NCI-H2107 treated with DMSO at 0.1 percent for 48 hours (cell line): ENCODE measurements around the gene PCMT1.
"Not testable (repeated sequence)": the region's sequence is repeated elsewhere in the genome, so short reads cannot be mapped to it uniquely, and the experiment has no call there.

Experiments used
- DNase-seq: peaks from one replicate; lab custom pipeline; 2025; ENCODE audit not compliant: unreplicated experiment; lab: John Stamatoyannopoulos, UW

PCMT1 gene

GRCh38 chr6:149749082-149749593 lies 403 bp upstream of the PCMT1 start:
- DNase-seq, result not testable (repeated sequence)

- peak; percentile 62 for DNase-seq
Observed at GRCh38 chr6:149750136-149750609, 632 bp downstream of the PCMT1 start.

- DNase-seq, result no peak
Observed at GRCh38 chr6:149751239-149751638, 1.7 kb downstream of the PCMT1 start.

GRCh38 chr6:149751920-149752319 lies 2.4 kb downstream of the PCMT1 start:
- DNase-seq, result not testable (repeated sequence)

GRCh38 chr6:149752600-149753373 lies 3.2 kb downstream of the PCMT1 start:
- DNase-seq, result no peak

- not testable (repeated sequence) for DNase-seq
Observed at GRCh38 chr6:149753374-149753637, 3.8 kb downstream of the PCMT1 start.

GRCh38 chr6:149754548-149754947 lies 5.0 kb downstream of the PCMT1 start:
- no peak for DNase-seq

- no peak for DNase-seq
Observed at GRCh38 chr6:149755300-149756260, 6.0 kb downstream of the PCMT1 start.

GRCh38 chr6:149756261-149756636 lies 6.7 kb downstream of the PCMT1 start:
- DNase-seq, result no peak

GRCh38 chr6:149761438-149761837 lies 11.9 kb downstream of the PCMT1 start:
- DNase-seq, result no peak

GRCh38 chr6:149763866-149764265 lies 14.3 kb downstream of the PCMT1 start:
- DNase-seq, result no peak

GRCh38 chr6:149766156-149766769 lies 16.7 kb downstream of the PCMT1 start:
- DNase-seq, result no peak

GRCh38 chr6:149769676-149770075 lies 20.1 kb downstream of the PCMT1 start:
- no peak for DNase-seq

GRCh38 chr6:149771185-149771584 lies 21.6 kb downstream of the PCMT1 start:
- no peak for DNase-seq

- DNase-seq, result no peak
Observed at GRCh38 chr6:149771925-149772324, 22.4 kb downstream of the PCMT1 start.

GRCh38 chr6:149777624-149778023 lies 28.1 kb downstream of the PCMT1 start:
- DNase-seq, result no peak

GRCh38 chr6:149779644-149779963 lies 30.1 kb downstream of the PCMT1 start:
- no peak for DNase-seq

- DNase-seq, result no peak
Observed at GRCh38 chr6:149781715-149782114, 32.2 kb downstream of the PCMT1 start.

GRCh38 chr6:149782337-149782736 lies 32.8 kb downstream of the PCMT1 start:
- DNase-seq, result no peak

- no peak for DNase-seq
Observed at GRCh38 chr6:149783551-149783950, 34.0 kb downstream of the PCMT1 start.

- no peak for DNase-seq
Observed at GRCh38 chr6:149806127-149806526, 56.6 kb downstream of the PCMT1 start.

GRCh38 chr6:149809798-149810197 lies 60.3 kb downstream of the PCMT1 start:
- no peak for DNase-seq
